HL-60 (cell line): ENCODE measurements around the gene PNLIPRP1.

Experiments
- POLR2AphosphoS5 ChIP-seq: IDR thresholded peaks from 2 replicates; pipeline ENCODE4 v1.6.1; 2012; ENCODE audit warnings: low read depth
- TF ChIP-seq, protein P1 (sequence below): IDR thresholded peaks from one replicate; pipeline ENCODE4 v1.5.1; 2011; ENCODE audit warnings: low read length, control low read depth, inconsistent platforms; ENCODE audit not compliant: insufficient read depth
- TF ChIP-seq, protein P2 (sequence below): IDR thresholded peaks from 2 replicates; pipeline ENCODE4 v1.6.1; 2012; ENCODE audit warnings: low read depth; ENCODE audit not compliant: insufficient replicate concordance

DNA sequence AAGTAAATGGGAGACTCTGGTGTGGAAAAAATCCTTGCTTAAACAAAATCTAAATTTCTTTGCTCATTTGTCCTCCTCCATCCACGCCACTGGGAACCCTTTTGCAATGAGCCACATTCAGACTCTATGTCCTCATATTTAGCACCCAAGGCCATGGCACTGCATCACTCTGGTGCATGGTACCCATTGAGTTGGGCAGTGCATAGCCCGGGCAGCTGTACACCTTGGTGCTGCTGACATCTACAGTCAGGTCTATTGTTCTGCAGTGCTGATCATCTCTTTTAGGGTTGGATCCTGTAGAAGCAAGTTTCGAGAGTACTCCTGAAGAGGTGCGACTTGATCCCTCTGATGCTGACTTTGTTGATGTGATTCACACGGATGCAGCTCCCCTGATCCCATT lies 6.8 kb downstream of the PNLIPRP1 start:
- TF ChIP-seq, protein P1, sequence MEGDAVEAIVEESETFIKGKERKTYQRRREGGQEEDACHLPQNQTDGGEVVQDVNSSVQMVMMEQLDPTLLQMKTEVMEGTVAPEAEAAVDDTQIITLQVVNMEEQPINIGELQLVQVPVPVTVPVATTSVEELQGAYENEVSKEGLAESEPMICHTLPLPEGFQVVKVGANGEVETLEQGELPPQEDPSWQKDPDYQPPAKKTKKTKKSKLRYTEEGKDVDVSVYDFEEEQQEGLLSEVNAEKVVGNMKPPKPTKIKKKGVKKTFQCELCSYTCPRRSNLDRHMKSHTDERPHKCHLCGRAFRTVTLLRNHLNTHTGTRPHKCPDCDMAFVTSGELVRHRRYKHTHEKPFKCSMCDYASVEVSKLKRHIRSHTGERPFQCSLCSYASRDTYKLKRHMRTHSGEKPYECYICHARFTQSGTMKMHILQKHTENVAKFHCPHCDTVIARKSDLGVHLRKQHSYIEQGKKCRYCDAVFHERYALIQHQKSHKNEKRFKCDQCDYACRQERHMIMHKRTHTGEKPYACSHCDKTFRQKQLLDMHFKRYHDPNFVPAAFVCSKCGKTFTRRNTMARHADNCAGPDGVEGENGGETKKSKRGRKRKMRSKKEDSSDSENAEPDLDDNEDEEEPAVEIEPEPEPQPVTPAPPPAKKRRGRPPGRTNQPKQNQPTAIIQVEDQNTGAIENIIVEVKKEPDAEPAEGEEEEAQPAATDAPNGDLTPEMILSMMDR: no peak
- TF ChIP-seq, protein P2, sequence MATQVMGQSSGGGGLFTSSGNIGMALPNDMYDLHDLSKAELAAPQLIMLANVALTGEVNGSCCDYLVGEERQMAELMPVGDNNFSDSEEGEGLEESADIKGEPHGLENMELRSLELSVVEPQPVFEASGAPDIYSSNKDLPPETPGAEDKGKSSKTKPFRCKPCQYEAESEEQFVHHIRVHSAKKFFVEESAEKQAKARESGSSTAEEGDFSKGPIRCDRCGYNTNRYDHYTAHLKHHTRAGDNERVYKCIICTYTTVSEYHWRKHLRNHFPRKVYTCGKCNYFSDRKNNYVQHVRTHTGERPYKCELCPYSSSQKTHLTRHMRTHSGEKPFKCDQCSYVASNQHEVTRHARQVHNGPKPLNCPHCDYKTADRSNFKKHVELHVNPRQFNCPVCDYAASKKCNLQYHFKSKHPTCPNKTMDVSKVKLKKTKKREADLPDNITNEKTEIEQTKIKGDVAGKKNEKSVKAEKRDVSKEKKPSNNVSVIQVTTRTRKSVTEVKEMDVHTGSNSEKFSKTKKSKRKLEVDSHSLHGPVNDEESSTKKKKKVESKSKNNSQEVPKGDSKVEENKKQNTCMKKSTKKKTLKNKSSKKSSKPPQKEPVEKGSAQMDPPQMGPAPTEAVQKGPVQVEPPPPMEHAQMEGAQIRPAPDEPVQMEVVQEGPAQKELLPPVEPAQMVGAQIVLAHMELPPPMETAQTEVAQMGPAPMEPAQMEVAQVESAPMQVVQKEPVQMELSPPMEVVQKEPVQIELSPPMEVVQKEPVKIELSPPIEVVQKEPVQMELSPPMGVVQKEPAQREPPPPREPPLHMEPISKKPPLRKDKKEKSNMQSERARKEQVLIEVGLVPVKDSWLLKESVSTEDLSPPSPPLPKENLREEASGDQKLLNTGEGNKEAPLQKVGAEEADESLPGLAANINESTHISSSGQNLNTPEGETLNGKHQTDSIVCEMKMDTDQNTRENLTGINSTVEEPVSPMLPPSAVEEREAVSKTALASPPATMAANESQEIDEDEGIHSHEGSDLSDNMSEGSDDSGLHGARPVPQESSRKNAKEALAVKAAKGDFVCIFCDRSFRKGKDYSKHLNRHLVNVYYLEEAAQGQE: no peak
- no peak for TF ChIP-seq POLR2AphosphoS5
